ENCODE measurements around the gene RAD51D. TPM values are rescaled to one million over a fixed set of nuclear protein-coding genes. Genes with fewer than 3 reads are reported as not detected.

Gene RAD51D
- total RNA-seq, 2 donors from 2014 or later, result 9.9 to 12.0 TPM

GRCh38 chr17:35052241-35052610 is 67.4 kb downstream of the RAD51D start:
- Histone ChIP-seq H3K4me1 (replicated peaks) (peaks cover 7% of the 10 kb centered on the region), H3K4me3 (no peak overlapping the region), H3K36me3 (no peaks in the 10 kb centered on the region), H3K9me3 (no peaks in the 10 kb centered on the region), H3K27ac (peak overlapping the region; percentile 63 to 75), H3K27me3 (replicated peaks; ENCODE audit: insufficient read depth) (no peaks in the 10 kb centered on the region)
- intact Hi-C loops (cut with DNase I), result no loop called here
- TF ChIP-seq CTCF (IDR thresholded peaks at IDR 0.05), result no peak
- TF ChIP-seq POLR2AphosphoS5 (IDR thresholded peaks at IDR 0.05), result no peak
- no peak for TF ChIP-seq POLR2A (IDR thresholded peaks at IDR 0.05)
- no peak for DNase-seq (ENCODE audit: low spot score)

GRCh38 chr17:35051579-35052240 is 68.0 kb downstream of the RAD51D start:
- Histone ChIP-seq H3K27me3 (replicated peaks; ENCODE audit: insufficient read depth) (no peaks in the 10 kb centered on the region), H3K4me3 (no peak overlapping the region), H3K4me1 (replicated peaks) (peaks cover 3% of the 10 kb centered on the region), H3K36me3 (no peaks in the 10 kb centered on the region), H3K27ac (peak overlapping the region; percentile 63 to 75), H3K9me3 (no peaks in the 10 kb centered on the region)
- 36% methylated on average over 6 of the region's 6 CpGs for WGBS
- no peak for DNase-seq (ENCODE audit: low spot score)
- intact Hi-C loops (cut with DNase I), result no loop called here
- TF ChIP-seq POLR2A (IDR thresholded peaks at IDR 0.05) (no peak), POLR2AphosphoS5 (IDR thresholded peaks at IDR 0.05) (peak; percentile 11)

- WGBS, result 6% methylated on average over 2 of the region's 2 CpGs
- TF ChIP-seq POLR2AphosphoS5 (IDR thresholded peaks at IDR 0.05) (peak; percentile 49), POLR2A (IDR thresholded peaks at IDR 0.05) (no peak)
- DNase-seq (ENCODE audit: low spot score), result no peak
- Histone ChIP-seq H3K9me3 (no peaks in the 10 kb centered on the region), H3K27ac (peak overlapping the region; percentile 63 to 75), H3K36me3 (no peaks in the 10 kb centered on the region), H3K4me1 (replicated peaks) (peaks cover 3% of the 10 kb centered on the region), H3K27me3 (replicated peaks; ENCODE audit: insufficient read depth) (no peaks in the 10 kb centered on the region), H3K4me3 (no peak overlapping the region)
- intact Hi-C loops (cut with DNase I), result no loop called here
These were observed 68.5 kb downstream of the RAD51D start for GRCh38 chr17:35051183-35051578.

DNA sequence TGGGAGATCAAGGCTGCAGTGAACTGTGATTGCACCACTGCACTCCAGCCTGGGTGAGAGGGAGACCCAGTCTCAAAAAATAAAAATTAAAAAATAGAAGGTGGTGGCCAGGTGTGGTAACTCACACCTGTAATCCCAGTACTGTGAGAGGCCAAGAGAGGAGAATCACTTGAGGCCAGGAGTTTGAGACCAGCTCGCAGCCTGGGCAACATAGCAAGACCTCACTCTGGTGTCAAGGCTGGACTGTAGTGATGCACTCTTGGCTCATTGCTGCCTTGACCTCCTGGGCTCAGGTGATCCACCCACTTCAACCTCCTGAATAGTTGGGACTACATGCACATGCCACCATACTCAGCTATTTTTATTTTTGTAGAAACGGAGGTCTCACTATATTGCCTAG is 69.5 kb downstream of the RAD51D start:
- DNase-seq (ENCODE audit: low spot score), result no peak
- Histone ChIP-seq H3K36me3 (no peaks in the 10 kb centered on the region), H3K27me3 (replicated peaks; ENCODE audit: insufficient read depth) (no peaks in the 10 kb centered on the region), H3K4me3 (no peak overlapping the region), H3K9me3 (no peaks in the 10 kb centered on the region), H3K27ac (peak overlapping the region in 1 of 2 donors; percentile 75), H3K4me1 (replicated peaks) (peaks cover 3% of the 10 kb centered on the region)
- intact Hi-C loops (cut with DNase I), result no loop called here
- TF ChIP-seq POLR2AphosphoS5 (IDR thresholded peaks at IDR 0.05), result no peak
- no peak for TF ChIP-seq CTCF (IDR thresholded peaks at IDR 0.05)
- TF ChIP-seq POLR2A (IDR thresholded peaks at IDR 0.05), result no peak
- 100% methylated on average over 2 of the region's 2 CpGs for WGBS

GRCh38 chr17:35048685-35049379 is 70.8 kb downstream of the RAD51D start:
- no peak for DNase-seq (ENCODE audit: low spot score)
- no peak overlapping the region for H3K27ac ChIP-seq
- H3K9me3 ChIP-seq, result no peaks in the 10 kb centered on the region
- no peaks in the 10 kb centered on the region for H3K27me3 ChIP-seq (replicated peaks; ENCODE audit: insufficient read depth)
- H3K4me3 ChIP-seq, result no peak overlapping the region
- TF ChIP-seq POLR2A (IDR thresholded peaks at IDR 0.05), result no peak
- TF ChIP-seq POLR2AphosphoS5 (IDR thresholded peaks at IDR 0.05), result no peak
- TF ChIP-seq CTCF (IDR thresholded peaks at IDR 0.05), result no peak
- no peaks in the 10 kb centered on the region for H3K36me3 ChIP-seq
- peaks cover 3% of the 10 kb centered on the region for H3K4me1 ChIP-seq (replicated peaks)
- 69% methylated on average over 3 of the region's 3 CpGs for WGBS
- intact Hi-C loops (cut with DNase I), result no loop called here
